SK-N-SH treated with all-trans-retinoic acid at 6 μM for 48 hours (cell line): ENCODE measurements around the gene FBXO38.

Experiments used
- ATAC-seq: fragments of 200-7000 bp; cut with Tn5 transposase; 3 replicates; pipeline ENCODE4 v1.9.1; 2020; ENCODE audit warnings: mild to moderate bottlenecking, moderate library complexity
- ARNTL ChIP-seq: fragments of 450-650 bp; formaldehyde crosslinking; IDR thresholded peaks from 2 replicates; pipeline ENCODE4 v1.5.0; 2020; ENCODE audit warnings: low read depth, mild to moderate bottlenecking, moderate library complexity, borderline replicate concordance
- BACH2 ChIP-seq: fragments of 250-450 bp; sonication (Bioruptor Pico); IDR thresholded peaks from 2 replicates; pipeline ENCODE4 v1.9.0; 2021; ENCODE audit warnings: mild to moderate bottlenecking, borderline replicate concordance
- CREB5 ChIP-seq: fragments of 250-450 bp; sonication (Bioruptor Pico); IDR thresholded peaks from 2 replicates; pipeline ENCODE4 v1.5.1; 2020; ENCODE audit warnings: low read depth, mild to moderate bottlenecking, moderate library complexity
- CSDC2 ChIP-seq: fragments of 250-450 bp; sonication (Bioruptor Pico); IDR thresholded peaks from 2 replicates; pipeline ENCODE4 v1.5.0; 2020; ENCODE audit warnings: mild to moderate bottlenecking, moderate library complexity
- CSRNP3 ChIP-seq: fragments of 250-450 bp; sonication (Bioruptor Pico); IDR thresholded peaks from 2 replicates; pipeline ENCODE4 v1.5.1; 2021; ENCODE audit warnings: mild to moderate bottlenecking, moderate library complexity
- ESRRG ChIP-seq: fragments of 250-450 bp; sonication (Bioruptor Pico); IDR thresholded peaks from 2 replicates; pipeline ENCODE4 v1.6.1; 2021; ENCODE audit warnings: mild to moderate bottlenecking
- GLIS3 ChIP-seq: fragments of 250-450 bp; sonication (Bioruptor Pico); IDR thresholded peaks from 2 replicates; pipeline ENCODE4 v1.5.0; 2020; ENCODE audit warnings: mild to moderate bottlenecking, moderate library complexity
- ISL1 ChIP-seq: fragments of 250-450 bp; sonication (Bioruptor Pico); IDR thresholded peaks from 2 replicates; pipeline ENCODE4 v2.1.2; 2022; ENCODE audit warnings: mild to moderate bottlenecking, moderate library complexity
- OSR1 ChIP-seq: fragments of 250-450 bp; sonication (Bioruptor Pico); IDR thresholded peaks from 2 replicates; pipeline ENCODE4 v1.8.0; 2022; ENCODE audit warnings: moderate library complexity, mild to moderate bottlenecking, inconsistent platforms
- PATZ1 ChIP-seq: fragments of 250-450 bp; sonication (Bioruptor Pico); IDR thresholded peaks from 2 replicates; pipeline ENCODE4 v1.8.0; 2020; ENCODE audit warnings: mild to moderate bottlenecking, moderate library complexity, borderline replicate concordance
- PPARA ChIP-seq: fragments of 250-450 bp; sonication (Bioruptor Pico); IDR thresholded peaks from 2 replicates; pipeline ENCODE4 v1.5.0; 2020; ENCODE audit warnings: mild to moderate bottlenecking, borderline replicate concordance
- RARB ChIP-seq: fragments of 250-450 bp; sonication (Bioruptor Pico); IDR thresholded peaks from 2 replicates; pipeline ENCODE4 v1.8.0; 2021; ENCODE audit warnings: mild to moderate bottlenecking, moderate library complexity
- SNAI2 ChIP-seq: fragments of 250-450 bp; sonication (Bioruptor Pico); IDR thresholded peaks from 2 replicates; pipeline ENCODE4 v1.5.0; 2020; ENCODE audit warnings: mild to moderate bottlenecking, moderate library complexity
- TCF4 ChIP-seq: fragments of 250-450 bp; sonication (Bioruptor Pico); IDR thresholded peaks from 2 replicates; pipeline ENCODE4 v1.8.0; 2021; ENCODE audit warnings: mild to moderate bottlenecking, moderate library complexity, borderline replicate concordance
- TOX ChIP-seq: fragments of 250-450 bp; sonication (Bioruptor Pico); IDR thresholded peaks from 2 replicates; pipeline ENCODE4 v1.8.0; 2021; ENCODE audit warnings: mild to moderate bottlenecking, moderate library complexity, borderline replicate concordance
- ZC3H10 ChIP-seq: fragments of 250-450 bp; sonication (Bioruptor Pico); IDR thresholded peaks from 2 replicates; pipeline ENCODE4 v1.5.1; 2021; ENCODE audit warnings: mild to moderate bottlenecking, moderate library complexity
- ZFP30 ChIP-seq: fragments of 450-650 bp; formaldehyde crosslinking; IDR thresholded peaks from 2 replicates; pipeline ENCODE4 v1.5.0; 2022; ENCODE audit warnings: mild to moderate bottlenecking, moderate library complexity
- ZNF565 ChIP-seq: fragments of 450-650 bp; formaldehyde crosslinking; conservative IDR thresholded peaks from 2 replicates; pipeline ENCODE4 v1.5.0; 2020; ENCODE audit warnings: low read depth, mild to moderate bottlenecking, moderate library complexity
- ZNF70 ChIP-seq: fragments of 450-650 bp; formaldehyde crosslinking; IDR thresholded peaks from 2 replicates; pipeline ENCODE4 v1.5.0; 2020; ENCODE audit warnings: mild to moderate bottlenecking, moderate library complexity
- ZNF8 ChIP-seq: fragments of 450-650 bp; formaldehyde crosslinking; IDR thresholded peaks from 2 replicates; pipeline ENCODE4 v1.5.0; 2020; ENCODE audit warnings: mild to moderate bottlenecking, moderate library complexity
- TF ChIP-seq, protein P1 (sequence below): fragments of 250-450 bp; sonication (Bioruptor Pico); IDR thresholded peaks from 2 replicates; pipeline ENCODE4 v1.8.0; 2021; ENCODE audit warnings: low read depth, mild to moderate bottlenecking, moderate library complexity, borderline replicate concordance

FBXO38 gene

DNA sequence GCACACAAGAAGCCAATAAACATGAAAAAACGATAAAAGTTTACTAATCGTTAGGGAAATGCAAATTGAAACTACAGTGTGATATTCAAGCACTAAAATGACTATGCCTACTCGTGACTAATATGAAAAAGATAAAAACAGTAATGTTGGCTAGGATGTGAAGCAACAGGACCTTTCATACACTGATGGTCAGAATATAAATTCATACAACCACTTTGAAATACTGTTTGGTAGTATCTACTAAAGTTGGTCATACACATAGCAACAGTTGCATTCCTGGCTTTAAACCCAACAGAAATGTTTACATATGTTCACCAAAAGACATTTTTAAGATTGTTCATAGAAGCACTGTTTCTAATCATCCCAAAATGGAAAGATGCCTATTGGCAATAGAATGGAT, 24.3 kb downstream of the FBXO38 start (continued):
- TF ChIP-seq CSRNP3, result no peak
- no peak for TF ChIP-seq ZNF70 (CRISPR knock-in tag)
- TF ChIP-seq CREB5, result no peak
- no peak for TF ChIP-seq BACH2 (CRISPR knock-in tag)
- TF ChIP-seq SNAI2 (CRISPR knock-in tag), result no peak
- no peak for TF ChIP-seq ISL1 (CRISPR knock-in tag)
- TF ChIP-seq PPARA (CRISPR knock-in tag), result no peak
- TF ChIP-seq GLIS3, result no peak
- no peak for TF ChIP-seq ZNF565 (CRISPR knock-in tag)
- TF ChIP-seq CSDC2 (CRISPR knock-in tag), result no peak
- TF ChIP-seq ZFP30 (CRISPR knock-in tag), result no peak

DNA sequence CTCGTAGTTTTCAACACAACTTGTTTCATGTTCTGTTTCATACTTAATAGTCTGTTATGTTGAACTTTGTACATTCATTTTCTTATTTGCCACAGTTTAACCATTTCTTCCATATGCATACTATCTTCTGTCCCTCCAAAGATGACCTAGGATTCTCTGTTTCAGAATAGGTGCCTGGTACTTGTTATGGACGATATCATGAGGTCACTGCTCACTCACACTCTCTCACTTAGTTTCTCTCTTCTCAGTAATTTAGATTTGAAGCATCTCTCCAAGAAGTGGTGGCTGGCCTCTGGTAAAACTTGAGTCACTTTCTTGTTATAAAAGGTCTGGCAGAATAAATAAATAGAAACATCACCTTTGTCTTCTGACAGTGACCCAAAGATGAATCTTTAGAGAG, 28.4 kb downstream of the FBXO38 start:
- TF ChIP-seq CREB5 (no peak), ZNF8 (CRISPR knock-in tag) (no peak), ZFP30 (CRISPR knock-in tag) (no peak), PATZ1 (CRISPR knock-in tag) (no peak), SNAI2 (CRISPR knock-in tag) (no peak), ISL1 (CRISPR knock-in tag) (no peak), ZNF70 (CRISPR knock-in tag) (no peak), RARB (no peak), ZNF565 (CRISPR knock-in tag) (no peak), PPARA (CRISPR knock-in tag) (no peak), CSRNP3 (no peak)
- no peak for ATAC-seq

DNA sequence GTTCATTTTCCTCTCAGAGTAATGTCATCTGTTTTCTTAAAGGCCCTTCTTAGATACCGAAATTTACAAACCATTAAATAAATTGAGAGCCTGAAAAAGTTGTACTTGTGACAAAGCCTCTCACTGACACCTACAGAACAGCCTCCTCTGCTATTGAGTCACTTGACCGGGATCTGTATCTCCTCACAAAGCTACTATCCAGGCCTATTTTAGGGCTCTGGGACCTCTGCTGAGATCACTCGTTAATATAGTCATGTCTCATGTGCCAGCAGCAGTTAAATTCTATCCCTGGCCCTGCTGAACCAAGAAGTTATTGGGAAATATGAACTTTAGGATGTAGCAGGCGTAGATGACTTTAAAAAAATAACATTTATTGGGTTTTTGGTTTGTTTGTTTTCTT, 31.1 kb downstream of the FBXO38 start:
- no peak for TF ChIP-seq GLIS3
- TF ChIP-seq ZNF70 (CRISPR knock-in tag), result no peak
- no peak for TF ChIP-seq SNAI2 (CRISPR knock-in tag)
- no peak for TF ChIP-seq ARNTL (CRISPR knock-in tag)
- TF ChIP-seq CSRNP3, result no peak
- no peak for TF ChIP-seq CREB5
- TF ChIP-seq RARB, result no peak
- TF ChIP-seq ZC3H10 (CRISPR knock-in tag), result no peak
- no peak for TF ChIP-seq ISL1 (CRISPR knock-in tag)
- no peak for TF ChIP-seq ZNF565 (CRISPR knock-in tag)
- no peak for TF ChIP-seq ESRRG
- TF ChIP-seq, protein P1, sequence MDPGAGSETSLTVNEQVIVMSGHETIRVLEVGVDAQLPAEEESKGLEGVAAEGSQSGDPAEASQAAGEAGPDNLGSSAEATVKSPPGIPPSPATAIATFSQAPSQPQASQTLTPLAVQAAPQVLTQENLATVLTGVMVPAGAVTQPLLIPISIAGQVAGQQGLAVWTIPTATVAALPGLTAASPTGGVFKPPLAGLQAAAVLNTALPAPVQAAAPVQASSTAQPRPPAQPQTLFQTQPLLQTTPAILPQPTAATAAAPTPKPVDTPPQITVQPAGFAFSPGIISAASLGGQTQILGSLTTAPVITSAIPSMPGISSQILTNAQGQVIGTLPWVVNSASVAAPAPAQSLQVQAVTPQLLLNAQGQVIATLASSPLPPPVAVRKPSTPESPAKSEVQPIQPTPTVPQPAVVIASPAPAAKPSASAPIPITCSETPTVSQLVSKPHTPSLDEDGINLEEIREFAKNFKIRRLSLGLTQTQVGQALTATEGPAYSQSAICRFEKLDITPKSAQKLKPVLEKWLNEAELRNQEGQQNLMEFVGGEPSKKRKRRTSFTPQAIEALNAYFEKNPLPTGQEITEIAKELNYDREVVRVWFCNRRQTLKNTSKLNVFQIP (CRISPR knock-in tag), result no peak
- no peak for TF ChIP-seq ZFP30 (CRISPR knock-in tag)
- no peak for TF ChIP-seq TCF4
- no peak for TF ChIP-seq OSR1 (CRISPR knock-in tag)
- no peak for TF ChIP-seq BACH2 (CRISPR knock-in tag)
- TF ChIP-seq PPARA (CRISPR knock-in tag), result no peak
- TF ChIP-seq TOX (CRISPR knock-in tag), result no peak
- TF ChIP-seq PATZ1 (CRISPR knock-in tag), result no peak
- ATAC-seq, result no peak
